HG02884 (cell line): ENCODE results near the gene RAE1.

Experiments
- ATAC-seq: cut with Tn5 transposase; IDR thresholded peaks from one replicate; pipeline ENCODE4 v1.9.1; 2021; ENCODE audit warnings: mild to moderate bottlenecking, moderate library complexity; ENCODE audit not compliant: unreplicated experiment

The RAE1 gene

GRCh38 chr20:57398231-57398821 is 47.3 kb downstream of the RAE1 start:
- ATAC-seq = peak; percentile 50

- no peak for ATAC-seq
Observed at GRCh38 chr20:57398901-57399535, 48.0 kb downstream of the RAE1 start.

GRCh38 chr20:57399587-57400155 is 48.6 kb downstream of the RAE1 start:
- no peak for ATAC-seq

GRCh38 chr20:57400231-57400701 is 49.2 kb downstream of the RAE1 start:
- no peak for ATAC-seq

GRCh38 chr20:57400821-57401564 is 49.9 kb downstream of the RAE1 start:
- ATAC-seq = no peak

- no peak for ATAC-seq
Observed at GRCh38 chr20:57401565-57401918, 50.5 kb downstream of the RAE1 start.

- no peak for ATAC-seq
Observed at GRCh38 chr20:57402206-57403125, 51.4 kb downstream of the RAE1 start.

GRCh38 chr20:57403216-57403615 is 52.2 kb downstream of the RAE1 start:
- ATAC-seq = no peak

GRCh38 chr20:57404006-57404405 is 53.0 kb downstream of the RAE1 start:
- no peak for ATAC-seq

GRCh38 chr20:57404419-57405072 is 53.5 kb downstream of the RAE1 start:
- ATAC-seq = no peak

GRCh38 chr20:57405236-57406016 is 54.4 kb downstream of the RAE1 start:
- ATAC-seq = no peak

GRCh38 chr20:57407541-57407956 is 56.5 kb downstream of the RAE1 start:
- no peak for ATAC-seq

GRCh38 chr20:57408131-57408530 is 57.1 kb downstream of the RAE1 start:
- no peak for ATAC-seq

GRCh38 chr20:57408536-57409233 is 57.6 kb downstream of the RAE1 start:
- no peak for ATAC-seq

- no peak for ATAC-seq
Observed at GRCh38 chr20:57409316-57409671, 58.2 kb downstream of the RAE1 start.

GRCh38 chr20:57409672-57410397 is 58.8 kb downstream of the RAE1 start:
- ATAC-seq = no peak

- no peak for ATAC-seq
Observed at GRCh38 chr20:57410398-57410920, 59.4 kb downstream of the RAE1 start.

GRCh38 chr20:57410924-57411323 is 59.9 kb downstream of the RAE1 start:
- no peak for ATAC-seq
